ENCODE measurements around the gene FAM89B.

Gene FAM89B

DNA sequence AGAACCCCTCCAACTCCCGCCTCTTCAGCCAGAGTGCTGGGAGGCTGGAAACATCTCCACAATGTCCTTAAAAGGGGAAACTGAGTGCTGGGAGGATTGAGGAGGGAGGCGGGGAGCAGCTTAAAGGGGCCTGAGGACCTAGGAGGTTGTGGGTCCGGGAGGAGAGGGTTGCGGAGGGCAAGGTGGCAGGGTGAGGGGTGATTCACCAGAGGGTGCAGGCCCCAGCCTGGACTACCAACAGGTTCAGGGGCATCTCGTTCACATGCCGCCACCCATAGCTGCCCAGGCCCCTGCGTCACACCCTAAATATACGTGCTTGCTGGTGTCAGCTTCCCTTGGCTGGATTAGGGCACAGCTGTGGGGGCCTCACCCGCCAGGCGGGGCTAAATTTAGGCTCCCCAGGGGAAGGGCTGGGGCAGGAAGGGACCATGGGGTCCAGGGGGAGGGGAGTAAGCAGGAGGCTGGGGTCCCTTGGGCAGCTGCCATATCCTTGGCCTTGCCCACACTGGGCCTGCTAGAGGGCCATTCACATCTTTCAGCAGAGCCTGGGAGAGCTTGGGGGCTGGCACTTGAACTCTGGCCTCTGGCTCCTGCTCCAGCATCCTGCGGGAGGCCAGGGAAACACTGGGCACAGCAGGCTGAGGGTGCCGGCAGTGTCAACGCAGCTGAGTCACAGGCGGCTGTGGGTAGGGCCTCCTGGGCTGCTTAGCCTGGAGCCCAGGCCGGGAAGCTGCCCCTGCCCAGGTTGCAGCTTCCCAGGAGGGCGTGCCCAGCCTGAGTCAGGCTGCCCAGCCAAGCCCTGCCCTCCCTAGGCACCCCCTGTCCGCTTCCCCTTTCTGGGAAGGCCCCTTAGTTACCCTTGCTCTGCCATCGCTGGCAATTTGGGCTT is 4.8 kb downstream of the FAM89B start:
- no peak for TF ChIP-seq SUZ12 (IDR thresholded peaks at IDR 0.05)
- TF ChIP-seq TARDBP (IDR thresholded peaks at IDR 0.05), result no peak
- TF ChIP-seq BHLHE40 (IDR thresholded peaks at IDR 0.05; ENCODE audit: borderline replicate concordance), result no peak
- TF ChIP-seq ELF4 (IDR thresholded peaks at IDR 0.05), result no peak
- TF ChIP-seq ARNT (IDR thresholded peaks at IDR 0.05), result no peak
- TF ChIP-seq FOXM1 (IDR thresholded peaks at IDR 0.05; ENCODE audit: borderline replicate concordance), result no peak
- TF ChIP-seq LEF1 (IDR thresholded peaks at IDR 0.05; ENCODE audit: borderline replicate concordance), result no peak
- TF ChIP-seq FOXK2 (IDR thresholded peaks at IDR 0.05), result no peak
- POLR2A ChIA-PET, result interaction anchor here (0.9 to 1.9 kb wide), 5 partner anchors 9 to 38 kb away, joined by 4 to 5 read pairs (median 4); partner anchors contain the start of genes MAP3K11 and PCNX3
- CTCF ChIA-PET, result interaction anchor here (1.2 to 1.3 kb wide), 3 partner anchors 11 to 36 kb away, joined by 3 to 5 read pairs (median 3); no protein-coding TSS in a partner anchor
- no peak for DNase-seq (ENCODE audit: extremely low spot score)

DNA sequence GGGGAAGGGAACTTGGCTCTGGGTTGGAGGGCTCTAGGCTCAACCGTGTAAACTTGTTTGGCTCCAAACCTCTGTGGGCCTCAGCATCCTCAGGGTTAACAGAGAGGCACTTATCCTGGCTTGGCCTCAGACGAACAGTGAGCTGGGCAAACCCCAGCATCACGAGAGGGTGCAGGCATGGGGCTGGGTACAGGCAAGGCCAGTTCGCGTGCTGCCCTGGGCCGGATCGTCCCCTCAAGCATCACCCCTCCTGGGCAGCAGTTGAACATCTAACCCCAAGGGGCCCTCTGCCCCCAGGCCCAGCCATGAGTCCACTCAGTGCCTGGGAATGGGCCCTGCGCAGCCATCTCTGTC is 5.4 kb downstream of the FAM89B start:
- no peak for TF ChIP-seq NFRKB (IDR thresholded peaks at IDR 0.05)
- TF ChIP-seq ARNT (IDR thresholded peaks at IDR 0.05), result no peak
- CTCF ChIA-PET, result interaction anchor here (1.2 to 1.3 kb wide), 2 partner anchors 10 to 37 kb away, joined by 3 to 5 read pairs; no protein-coding TSS in a partner anchor
- DNase-seq (ENCODE audit: extremely low spot score), result no peak
- POLR2A ChIA-PET, result interaction anchor here (0.7 to 1.2 kb wide), 3 partner anchors 9 to 37 kb away, joined by 3 to 4 read pairs (median 4); partner anchors contain the start of genes MAP3K11 and PCNX3

DNA sequence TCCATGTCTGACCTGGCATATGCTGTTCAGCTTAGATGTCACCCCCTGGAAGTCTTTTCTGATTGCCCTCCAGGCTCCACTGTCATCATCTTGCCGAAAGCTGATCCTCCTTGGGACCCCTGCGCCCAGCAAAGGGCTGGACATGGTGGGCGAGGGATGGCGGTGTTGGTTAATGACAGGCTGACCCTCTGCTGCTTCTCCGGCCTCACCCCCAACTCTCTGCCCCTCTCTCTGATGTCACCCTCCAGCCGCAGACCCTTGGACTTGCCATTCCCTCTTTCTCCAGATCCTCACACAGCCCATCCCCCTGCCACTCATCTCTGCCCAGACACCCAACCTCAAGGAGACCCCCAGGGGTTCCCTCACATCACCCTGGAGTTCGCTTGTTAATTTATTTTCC is 5.8 kb downstream of the FAM89B start:
- DNase-seq (ENCODE audit: extremely low spot score), result no peak
- TF ChIP-seq FOXA1 (IDR thresholded peaks at IDR 0.05) (no peak), ARNT (IDR thresholded peaks at IDR 0.05) (no peak)
- ChIA-PET CTCF (interaction anchor here (1.3 kb wide), 1 partner anchor 10 kb away, joined by 3 read pairs; no protein-coding TSS in a partner anchor), POLR2A (interaction anchor here (0.7 to 1.2 kb wide), 3 partner anchors 8 to 37 kb away, joined by 3 to 4 read pairs (median 4); partner anchors contain the start of genes MAP3K11 and PCNX3)

DNA sequence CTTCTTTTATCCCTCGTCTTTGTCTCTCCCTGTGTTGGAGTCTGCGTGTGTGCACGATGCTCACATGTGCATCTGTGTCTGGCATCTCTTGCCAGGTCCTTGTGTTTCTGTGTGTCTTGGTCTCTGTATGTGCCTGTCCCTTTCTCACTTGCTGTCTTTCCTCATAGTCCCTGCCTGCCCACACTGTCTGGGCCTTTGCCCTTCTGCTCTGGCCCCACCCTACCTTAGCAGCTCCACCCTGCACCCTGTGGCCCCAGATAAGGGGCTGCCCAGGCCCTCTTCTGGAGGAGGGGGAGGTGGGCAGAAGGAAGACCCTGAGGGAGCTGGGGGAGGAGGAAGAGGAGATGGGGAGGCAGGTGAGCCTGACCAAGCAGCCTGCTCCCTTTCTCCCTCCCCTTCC is 6.3 kb downstream of the FAM89B start:
- ChIA-PET POLR2A (interaction anchor here (0.7 kb wide), 1 partner anchor 13 kb away, joined by 3 read pairs; no protein-coding TSS in a partner anchor), CTCF (no interaction called here)
- TF ChIP-seq ELF4 (IDR thresholded peaks at IDR 0.05) (no peak), L3MBTL2 (conservative IDR thresholded peaks at IDR 0.05) (no peak), SUZ12 (IDR thresholded peaks at IDR 0.05) (no peak), FOXK2 (IDR thresholded peaks at IDR 0.05) (no peak), LEF1 (IDR thresholded peaks at IDR 0.05; ENCODE audit: borderline replicate concordance) (no peak), HDGF (IDR thresholded peaks at IDR 0.05; ENCODE audit: borderline replicate concordance) (no peak), BHLHE40 (IDR thresholded peaks at IDR 0.05; ENCODE audit: borderline replicate concordance) (no peak), FOXA1 (IDR thresholded peaks at IDR 0.05) (no peak), ARNT (IDR thresholded peaks at IDR 0.05) (no peak), NFRKB (IDR thresholded peaks at IDR 0.05) (no peak), FOXM1 (IDR thresholded peaks at IDR 0.05; ENCODE audit: borderline replicate concordance) (no peak), SP1 (IDR thresholded peaks at IDR 0.05) (no peak), CTBP1 (IDR thresholded peaks at IDR 0.05; ENCODE audit: borderline replicate concordance) (no peak), ZNF384 (IDR thresholded peaks at IDR 0.05) (no peak), TARDBP (IDR thresholded peaks at IDR 0.05) (no peak)
- TF ChIP-seq, protein P1, sequence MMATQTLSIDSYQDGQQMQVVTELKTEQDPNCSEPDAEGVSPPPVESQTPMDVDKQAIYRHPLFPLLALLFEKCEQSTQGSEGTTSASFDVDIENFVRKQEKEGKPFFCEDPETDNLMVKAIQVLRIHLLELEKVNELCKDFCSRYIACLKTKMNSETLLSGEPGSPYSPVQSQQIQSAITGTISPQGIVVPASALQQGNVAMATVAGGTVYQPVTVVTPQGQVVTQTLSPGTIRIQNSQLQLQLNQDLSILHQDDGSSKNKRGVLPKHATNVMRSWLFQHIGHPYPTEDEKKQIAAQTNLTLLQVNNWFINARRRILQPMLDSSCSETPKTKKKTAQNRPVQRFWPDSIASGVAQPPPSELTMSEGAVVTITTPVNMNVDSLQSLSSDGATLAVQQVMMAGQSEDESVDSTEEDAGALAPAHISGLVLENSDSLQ (IDR thresholded peaks at IDR 0.05), result no peak
- DNase-seq (ENCODE audit: extremely low spot score), result no peak

DNA sequence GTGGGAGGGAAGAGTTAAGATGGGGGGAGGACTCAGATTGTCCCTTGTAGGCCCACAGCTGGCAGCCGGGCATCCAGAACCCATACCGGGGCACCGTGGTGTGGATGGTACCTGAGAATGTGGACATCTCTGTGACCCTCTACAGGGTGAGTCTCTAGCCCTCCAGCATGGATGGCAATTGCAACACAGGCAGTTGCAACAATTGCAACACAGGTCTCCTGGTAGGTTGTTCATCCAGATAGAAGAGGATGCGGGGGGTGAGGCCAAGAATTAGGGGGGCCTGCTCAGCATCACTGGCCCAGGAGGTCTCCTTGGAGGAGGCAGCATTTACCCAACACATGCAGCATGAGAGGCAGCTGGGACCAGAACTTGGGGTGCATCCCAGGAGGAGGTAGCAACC is 7.0 kb downstream of the FAM89B start:
- DNase-seq (ENCODE audit: extremely low spot score), result no peak
- CTCF ChIA-PET, result interaction anchor here (0.7 kb wide), 1 partner anchor 262 kb away, joined by 3 read pairs; no protein-coding TSS in a partner anchor
- POLR2A ChIA-PET, result no interaction called here
- TF ChIP-seq SP1 (IDR thresholded peaks at IDR 0.05) (no peak), HDGF (IDR thresholded peaks at IDR 0.05; ENCODE audit: borderline replicate concordance) (no peak), ARNT (IDR thresholded peaks at IDR 0.05) (no peak), TARDBP (IDR thresholded peaks at IDR 0.05) (no peak), FOXK2 (IDR thresholded peaks at IDR 0.05) (no peak), CTBP1 (IDR thresholded peaks at IDR 0.05; ENCODE audit: borderline replicate concordance) (no peak), ELF4 (IDR thresholded peaks at IDR 0.05) (no peak), SUZ12 (IDR thresholded peaks at IDR 0.05) (no peak), L3MBTL2 (conservative IDR thresholded peaks at IDR 0.05) (no peak), LEF1 (IDR thresholded peaks at IDR 0.05; ENCODE audit: borderline replicate concordance) (no peak), FOXM1 (IDR thresholded peaks at IDR 0.05; ENCODE audit: borderline replicate concordance) (no peak), BHLHE40 (IDR thresholded peaks at IDR 0.05; ENCODE audit: borderline replicate concordance) (no peak), FOXA1 (IDR thresholded peaks at IDR 0.05) (no peak), NFRKB (IDR thresholded peaks at IDR 0.05) (no peak), ZNF384 (IDR thresholded peaks at IDR 0.05) (no peak)
- TF ChIP-seq, protein P1 (IDR thresholded peaks at IDR 0.05), result no peak

DNA sequence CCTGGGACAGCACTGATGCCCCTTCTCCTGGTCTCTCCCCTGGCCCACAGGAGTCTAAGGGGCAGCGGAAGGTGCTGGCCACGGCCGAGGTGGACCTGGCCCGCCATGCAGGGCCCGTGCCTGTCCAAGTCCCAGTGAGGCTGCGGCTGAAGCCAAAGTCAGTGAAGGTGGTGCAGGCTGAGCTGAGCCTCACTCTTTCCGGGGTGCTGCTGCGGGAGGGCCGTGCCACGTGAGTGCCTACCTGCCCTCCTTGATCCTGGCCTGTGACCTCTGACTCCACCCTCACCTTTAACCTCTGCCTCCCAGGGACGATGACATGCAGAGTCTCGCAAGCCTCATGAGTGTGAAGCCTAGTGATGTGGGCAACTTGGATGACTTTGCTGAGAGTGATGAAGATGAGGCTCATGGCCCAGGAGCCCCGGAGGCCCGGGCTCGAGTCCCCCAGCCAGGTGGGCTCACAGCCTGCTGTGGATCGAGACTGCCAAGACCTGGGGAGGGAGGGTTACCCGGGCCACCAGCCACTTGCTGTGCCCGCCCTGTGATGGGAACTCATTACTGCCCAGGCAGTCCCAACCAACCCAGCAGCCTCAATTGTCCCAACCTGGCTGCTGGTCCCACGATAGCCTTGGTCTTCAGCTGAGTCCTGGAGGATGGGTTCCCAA is 7.8 kb downstream of the FAM89B start:
- ChIA-PET POLR2A (no interaction called here), CTCF (interaction anchor here (0.6 to 0.7 kb wide), 2 partner anchors 249 to 263 kb away, joined by 3 to 4 read pairs; no protein-coding TSS in a partner anchor)
- TF ChIP-seq LEF1 (IDR thresholded peaks at IDR 0.05; ENCODE audit: borderline replicate concordance), result no peak
- TF ChIP-seq NFRKB (IDR thresholded peaks at IDR 0.05), result no peak
- TF ChIP-seq FOXK2 (IDR thresholded peaks at IDR 0.05), result no peak
- no peak for DNase-seq (ENCODE audit: extremely low spot score)
